GM18507 (cell line): ENCODE data around the gene MT1HL1.
"Not testable (repeated sequence)": the region's sequence is repeated elsewhere in the genome, so short reads cannot be mapped to it uniquely, and the experiment has no call there.

Source experiments
- DNase-seq: peaks from one replicate; pipeline ENCODE4 v3.0.0; 2011; ENCODE audit warnings: low read depth; ENCODE audit not compliant: insufficient read length; ENCODE audit errors: extremely low spot score
- FAIRE-seq: peaks from 2 replicates; lab custom pipeline; 2011; peaks lifted over from hg19 to GRCh38; lab: Jason Lieb, UNC

The MT1HL1 gene

GRCh38 chr1:236982380-236982779 is 21.9 kb downstream of the MT1HL1 start:
- DNase-seq = no peak
- FAIRE-seq = no peak

GRCh38 chr1:236981431-236981830 is 22.8 kb downstream of the MT1HL1 start:
- DNase-seq, FAIRE-seq: not testable (repeated sequence)

DNA sequence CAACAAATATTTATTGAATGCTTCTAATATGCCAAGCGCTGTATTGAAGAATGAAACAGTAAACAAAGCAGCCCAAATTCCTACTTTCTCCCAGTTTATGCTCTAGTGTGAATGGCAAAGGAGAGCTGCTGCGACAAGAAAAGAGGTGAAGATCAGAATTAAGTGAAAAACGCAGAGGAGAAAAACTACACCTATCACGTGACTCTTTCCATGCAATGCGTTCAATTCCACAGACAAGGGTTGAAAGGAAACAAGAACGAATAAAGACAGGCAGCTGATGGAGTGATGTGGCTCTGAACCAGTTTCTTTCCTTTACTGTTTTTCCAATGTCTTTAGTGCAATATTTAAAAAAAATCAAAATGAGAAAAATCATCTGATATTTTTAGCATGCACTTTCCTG is 23.6 kb downstream of the MT1HL1 start:
- FAIRE-seq = no peak

GRCh38 chr1:236979149-236979900 is 24.9 kb downstream of the MT1HL1 start:
- no peak for DNase-seq
- FAIRE-seq = no peak

More for the DNA sequence above, 23.6 kb downstream of the MT1HL1 start:
- no peak for DNase-seq

GRCh38 chr1:236978740-236979139 is 25.5 kb downstream of the MT1HL1 start:
- FAIRE-seq (no peak), DNase-seq (no peak)

DNA sequence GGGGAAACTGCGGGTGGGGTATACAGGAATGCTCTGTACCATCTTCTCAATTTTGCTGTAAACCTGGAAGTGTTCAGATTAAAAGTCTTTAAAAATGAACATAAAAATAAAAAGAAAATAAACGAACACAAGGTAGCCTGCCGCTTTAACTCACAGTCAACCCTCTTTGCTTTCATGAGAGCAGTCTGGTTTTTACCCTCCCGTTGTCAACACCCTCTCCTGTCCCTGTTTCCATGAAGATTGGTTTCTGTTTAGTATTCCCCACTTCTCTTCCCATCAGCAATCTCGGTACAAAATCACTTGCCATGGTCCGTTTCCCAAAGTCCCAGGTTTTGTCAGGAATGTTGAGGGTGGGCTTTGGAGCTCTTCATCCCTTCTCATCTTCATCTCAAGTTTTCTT is 28.8 kb downstream of the MT1HL1 start:
- FAIRE-seq (no peak), DNase-seq (no peak)

DNA sequence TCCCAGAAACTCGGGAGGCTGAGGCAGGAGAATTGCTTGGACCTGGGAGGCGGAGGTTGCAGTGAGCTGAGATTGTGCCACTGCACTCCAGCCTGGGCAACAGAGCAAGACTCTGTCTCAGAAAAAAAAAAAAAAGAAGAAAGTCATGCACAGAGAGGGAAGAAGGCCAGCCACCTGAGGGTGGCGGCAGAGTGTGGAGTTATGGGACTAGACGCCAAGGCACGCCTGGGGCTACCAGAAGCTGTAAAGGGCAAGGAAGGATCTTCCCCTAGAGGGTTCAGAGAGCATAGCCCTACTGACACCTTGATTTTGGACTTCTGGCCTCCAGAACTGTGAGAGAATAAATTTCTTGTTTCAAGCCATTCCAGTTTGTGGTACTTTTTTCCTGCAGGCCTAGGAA is 30.2 kb downstream of the MT1HL1 start:
- DNase-seq, FAIRE-seq: not testable (repeated sequence)

- FAIRE-seq (no peak), DNase-seq (no peak)
These were observed 37.6 kb downstream of the MT1HL1 start for GRCh38 chr1:236966636-236967035.

DNA sequence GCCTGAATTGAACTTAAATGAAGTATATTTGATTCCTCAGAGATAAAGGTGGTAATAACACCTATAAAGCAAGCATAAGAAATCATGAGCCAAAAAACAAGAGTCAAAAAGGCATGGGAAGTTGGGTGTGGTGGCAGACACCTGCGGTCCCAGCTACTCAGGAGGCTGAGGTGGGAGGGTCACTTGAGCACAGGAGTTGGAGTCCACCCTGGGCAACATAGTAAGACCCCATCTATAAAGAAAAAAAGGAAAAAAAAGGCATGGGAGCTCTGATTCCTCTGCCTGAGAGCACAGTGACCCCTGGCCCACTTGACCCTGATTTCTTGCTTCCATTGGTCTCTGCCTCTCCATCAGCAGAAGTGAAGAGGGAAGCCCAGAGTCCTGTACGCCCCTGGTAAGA is 40.3 kb downstream of the MT1HL1 start:
- no peak for DNase-seq
- no peak for FAIRE-seq

GRCh38 chr1:236959112-236959511 is 45.1 kb downstream of the MT1HL1 start:
- no peak for FAIRE-seq
- DNase-seq = no peak

DNA sequence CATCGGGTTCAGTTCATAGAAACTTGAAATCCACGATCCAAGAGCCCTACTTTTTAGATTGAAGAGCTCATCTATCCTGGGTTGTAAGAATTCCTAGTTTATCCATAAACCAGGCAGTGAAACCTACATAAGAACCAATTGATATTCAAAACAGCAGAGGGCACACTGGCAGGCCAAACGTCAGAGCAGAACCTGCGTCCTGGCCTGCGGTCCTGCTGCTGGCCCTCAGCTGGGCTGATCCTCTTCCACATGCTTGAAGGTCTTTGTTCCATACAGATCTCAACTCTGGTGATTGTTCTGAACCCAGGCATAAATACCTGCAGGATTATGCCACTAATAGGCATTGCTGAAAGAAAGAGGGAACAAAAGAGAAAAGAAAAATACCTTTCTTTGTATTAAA is 47.0 kb downstream of the MT1HL1 start:
- FAIRE-seq (no peak), DNase-seq (no peak)
